ENCODE results near the gene SCGN. TPM values are rescaled to one million over a fixed set of nuclear protein-coding genes. Genes with fewer than 3 reads are reported as not detected.

The SCGN gene
- total RNA-seq, 1 donor from 2014 or later: not detected

GRCh38 chr6:25614052-25614451 is 38.0 kb upstream of the SCGN start:
- no peak for DNase-seq (ENCODE audit: low read depth)
- no peak overlapping the region for H3K4me3 ChIP-seq (ENCODE audit: low read depth, low read length)
- TF ChIP-seq CTCF (conservative IDR thresholded peaks at IDR 0.05; ENCODE audit: low read depth, low read length): no peak

GRCh38 chr6:25615471-25615870 is 36.5 kb upstream of the SCGN start:
- no peak for TF ChIP-seq CTCF (conservative IDR thresholded peaks at IDR 0.05; ENCODE audit: low read depth, low read length)
- no peak for DNase-seq (ENCODE audit: low read depth)
- H3K4me3 ChIP-seq (ENCODE audit: low read depth, low read length): no peak overlapping the region

GRCh38 chr6:25617997-25618396 is 34.0 kb upstream of the SCGN start:
- H3K4me3 ChIP-seq (ENCODE audit: low read depth, low read length): no peak overlapping the region
- DNase-seq (ENCODE audit: low read depth): no peak
- TF ChIP-seq CTCF (conservative IDR thresholded peaks at IDR 0.05; ENCODE audit: low read depth, low read length): no peak

GRCh38 chr6:25619217-25619616 is 32.8 kb upstream of the SCGN start:
- TF ChIP-seq CTCF (conservative IDR thresholded peaks at IDR 0.05; ENCODE audit: low read depth, low read length): no peak
- DNase-seq (ENCODE audit: low read depth): no peak

GRCh38 chr6:25620391-25620790 is 31.6 kb upstream of the SCGN start:
- TF ChIP-seq CTCF (conservative IDR thresholded peaks at IDR 0.05; ENCODE audit: low read depth, low read length): no peak

More at GRCh38 chr6:25619217-25619616, 32.8 kb upstream of the SCGN start:
- H3K4me3 ChIP-seq (ENCODE audit: low read depth, low read length): no peak overlapping the region

GRCh38 chr6:25623065-25623464 is 28.9 kb upstream of the SCGN start:
- no peak for TF ChIP-seq CTCF (conservative IDR thresholded peaks at IDR 0.05; ENCODE audit: low read depth, low read length)
- no peak for DNase-seq (ENCODE audit: low read depth)

More at GRCh38 chr6:25620391-25620790, 31.6 kb upstream of the SCGN start:
- H3K4me3 ChIP-seq (ENCODE audit: low read depth, low read length): no peak overlapping the region
- no peak for DNase-seq (ENCODE audit: low read depth)

GRCh38 chr6:25623879-25624278 is 28.1 kb upstream of the SCGN start:
- H3K4me3 ChIP-seq (ENCODE audit: low read depth, low read length): no peak overlapping the region
- TF ChIP-seq CTCF (conservative IDR thresholded peaks at IDR 0.05; ENCODE audit: low read depth, low read length): no peak
- no peak for DNase-seq (ENCODE audit: low read depth)

More at GRCh38 chr6:25623065-25623464, 28.9 kb upstream of the SCGN start:
- no peak overlapping the region for H3K4me3 ChIP-seq (ENCODE audit: low read depth, low read length)
